Keratinocyte (primary cell): ENCODE measurements around the gene CTIF. TPM values are rescaled to one million over a fixed set of nuclear protein-coding genes. Genes with fewer than 3 reads are reported as not detected.

Experiments
- DNase-seq: peaks from one replicate; pipeline ENCODE4 v3.0.0-alpha.2; 2011; ENCODE audit warnings: low read depth, missing footprints, low spot score
- FAIRE-seq: peaks from 2 replicates; lab custom pipeline; 2011; peaks lifted over from hg19 to GRCh38; lab: Jason Lieb, UNC
- H2AFZ ChIP-seq: 2 replicates; pipeline ENCODE4 v1.6.0; 2012; ENCODE audit warnings: low read length, control low read depth, inconsistent platforms; ENCODE audit not compliant: control insufficient read depth
- H3K27ac ChIP-seq: 2 replicates; pipeline ENCODE4 v1.5.1; 2011; ENCODE audit warnings: low read length; ENCODE audit not compliant: control insufficient read depth, insufficient read depth
- H3K27me3 ChIP-seq: 3 replicates; pipeline ENCODE4 v1.6.0; 2011; ENCODE audit warnings: low read length; ENCODE audit not compliant: control insufficient read depth, insufficient read depth; ENCODE audit errors: extremely low read depth
- H3K36me3 ChIP-seq, 2 experiments: 2 replicates in 1 of 2; 3 replicates in 1 of 2; pipeline ENCODE4 v1.5.1; 2011; ENCODE audit warnings: low read length in 2 of 2, mild to moderate bottlenecking in 1 of 2; ENCODE audit not compliant: control insufficient read depth in 2 of 2, insufficient read depth in 2 of 2; ENCODE audit errors: extremely low read depth in 1 of 2
- H3K4me1 ChIP-seq: 3 replicates; pipeline ENCODE4 v1.5.1; 2011; ENCODE audit warnings: low read length; ENCODE audit not compliant: control insufficient read depth, insufficient read depth; ENCODE audit errors: extremely low read depth
- H3K4me2 ChIP-seq: 3 replicates; pipeline ENCODE4 v1.6.0; 2011; ENCODE audit warnings: low read depth, low read length; ENCODE audit not compliant: control insufficient read depth, insufficient read depth; ENCODE audit errors: extremely low read depth
- H3K4me3 ChIP-seq, 3 experiments: fragments of 200-600 bp in 1 of 3; sonication (generic) in 1 of 3; 2 replicates in 2 of 3; 3 replicates in 1 of 3; pipeline ENCODE4 v1.5.1; 2011 to 2016; ENCODE audit warnings: low read length in 3 of 3, mild to moderate bottlenecking in 3 of 3, control low read depth in 2 of 3, inconsistent platforms in 1 of 3, low read depth in 1 of 3, mixed read lengths in 1 of 3, mixed run types in 1 of 3, moderate library complexity in 1 of 3; ENCODE audit not compliant: control insufficient read depth in 2 of 3, insufficient read depth in 2 of 3; ENCODE audit errors: extremely low read depth in 1 of 3
- H3K79me2 ChIP-seq: 2 replicates; pipeline ENCODE4 v1.6.0; 2012; ENCODE audit warnings: low read length; ENCODE audit not compliant: control insufficient read depth, insufficient read depth
- H3K9ac ChIP-seq: 3 replicates; pipeline ENCODE4 v1.6.0; 2011; ENCODE audit warnings: low read length; ENCODE audit not compliant: control insufficient read depth, insufficient read depth; ENCODE audit errors: extremely low read depth
- H3K9me1 ChIP-seq: 3 replicates; pipeline ENCODE4 v1.6.0; 2011; ENCODE audit warnings: low read length; ENCODE audit not compliant: control insufficient read depth, insufficient read depth; ENCODE audit errors: extremely low read depth
- H3K9me3 ChIP-seq: 2 replicates; pipeline ENCODE4 v1.5.1; 2012; ENCODE audit warnings: low read depth, low read length; ENCODE audit not compliant: control insufficient read depth
- H4K20me1 ChIP-seq: 3 replicates; pipeline ENCODE4 v1.6.0; 2011; ENCODE audit warnings: low read length; ENCODE audit not compliant: control insufficient read depth, insufficient read depth; ENCODE audit errors: extremely low read depth
- CTCF ChIP-seq, 3 experiments: IDR thresholded peaks in 1 of 3; conservative IDR thresholded peaks in 1 of 3; optimal IDR thresholded peaks in 1 of 3; 2 replicates in 2 of 3; 3 replicates in 1 of 3; pipeline versions ENCODE3 to v1.5.1; 2011; ENCODE audit warnings: low read length in 3 of 3, mild to moderate bottlenecking in 3 of 3, moderate library complexity in 2 of 3, control low read depth in 1 of 3, inconsistent platforms in 1 of 3; ENCODE audit not compliant: insufficient read depth in 2 of 3; ENCODE audit errors: extremely low read depth in 1 of 3
- EZH2 ChIP-seq: IDR thresholded peaks from one replicate; pipeline ENCODE4 v1.6.1; 2012; ENCODE audit warnings: inconsistent platforms, mild to moderate bottlenecking, low read length, moderate library complexity
- dilution Hi-C: fragments of 300-500 bp; cut with MboI; formaldehyde crosslinking; loops from one replicate; pipeline ENCODE4 v1.7.0; 2020; ENCODE audit warnings: low sequenced_read_pairs; ENCODE audit not compliant: extremely low pct_ligation_motif_present
- polyA plus RNA-seq, 5 experiments: library from polyadenylated mRNA; depleted of rRNA in 3 of 5; stranded (reverse) in 3 of 5; stranded (forward) in 1 of 5; unstranded in 1 of 5; fragments of >200 nt; gene quantifications; 1 replicate in 1 of 5; 2 replicates in 3 of 5; 3 replicates in 1 of 5; pipeline versions ENCODE4 v1.2.1 to v1.2.3, GENCODE V29; 2011 to 2012; ENCODE audit warnings: missing spikeins in 2 of 5, low read depth in 1 of 5, low replicate concordance in 1 of 5

The CTIF gene
- polyA plus RNA-seq, 1 donor (not counting 4 experiments of a cell fraction or from before 2014, with no cell fraction given): 15.0 TPM

- TF ChIP-seq CTCF (optimal IDR thresholded peaks at IDR 0.05 in 1 of 3, IDR thresholded peaks at IDR 0.05 in 1 of 3, conservative IDR thresholded peaks at IDR 0.05 in 1 of 3; ENCODE audit: extremely low read depth in 1 of 3, insufficient read depth in 2 of 3, low read length in 3 of 3) (no peak), EZH2 (no peak)
- no peaks in the 10 kb centered on the region for H3K79me2 ChIP-seq
- H4K20me1 ChIP-seq: no peaks in the 10 kb centered on the region
- peaks cover 14% of the 10 kb centered on the region for H3K4me1 ChIP-seq
- no peak overlapping the region for H2AFZ ChIP-seq
- no peak overlapping the region for H3K4me2 ChIP-seq
- H3K36me3 ChIP-seq: no peaks in the 10 kb centered on the region
- no peak overlapping the region for H3K9ac ChIP-seq
- no peaks in the 10 kb centered on the region for H3K9me1 ChIP-seq
- no peak overlapping the region for H3K4me3 ChIP-seq
- H3K27me3 ChIP-seq: no peaks in the 10 kb centered on the region
- no peak for FAIRE-seq
- DNase-seq: no peak
- H3K9me3 ChIP-seq: no peaks in the 10 kb centered on the region
- no peak overlapping the region for H3K27ac ChIP-seq
- dilution Hi-C loops: no loop called here
Observed at GRCh38 chr18:48528861-48529260, 10.0 kb upstream of the CTIF start.

GRCh38 chr18:48529796-48530195 lies 9.0 kb upstream of the CTIF start:
- Histone ChIP-seq H3K27ac (no peak overlapping the region), H3K9me1 (no peaks in the 10 kb centered on the region), H3K27me3 (no peaks in the 10 kb centered on the region), H3K4me1 (peaks cover 14% of the 10 kb centered on the region), H4K20me1 (no peaks in the 10 kb centered on the region), H3K9me3 (no peaks in the 10 kb centered on the region), H2AFZ (no peak overlapping the region), H3K36me3 (no peaks in the 10 kb centered on the region), H3K4me3 (no peak overlapping the region), H3K79me2 (no peaks in the 10 kb centered on the region), H3K4me2 (peak overlapping the region; percentile 3), H3K9ac (no peak overlapping the region)
- dilution Hi-C loops: no loop called here
- TF ChIP-seq CTCF (optimal IDR thresholded peaks at IDR 0.05 in 1 of 3, IDR thresholded peaks at IDR 0.05 in 1 of 3, conservative IDR thresholded peaks at IDR 0.05 in 1 of 3; ENCODE audit: extremely low read depth in 1 of 3, insufficient read depth in 2 of 3, low read length in 3 of 3): no peak
- FAIRE-seq (peak; percentile 95), DNase-seq (no peak)
